NCI-H146 treated with DMSO at 0.1 percent for 48 hours (cell line): ENCODE results near the gene HIBCH.
"Not testable (repeated sequence)": the region's sequence is repeated elsewhere in the genome, so short reads cannot be mapped to it uniquely, and the experiment has no call there.

ENCODE experiments used
- DNase-seq: peaks from one replicate; lab custom pipeline; 2025; ENCODE audit not compliant: unreplicated experiment; lab: John Stamatoyannopoulos, UW

The HIBCH gene

GRCh38 chr2:190343089-190343535 is 23.5 kb upstream of the HIBCH start:
- no peak for DNase-seq

- DNase-seq = no peak
Measured at GRCh38 chr2:190342611-190343010, 23.0 kb upstream of the HIBCH start.

GRCh38 chr2:190340369-190340768 is 20.7 kb upstream of the HIBCH start:
- DNase-seq = no peak

- DNase-seq = no peak
Measured at GRCh38 chr2:190339394-190339793, 19.8 kb upstream of the HIBCH start.

- no peak for DNase-seq
Measured at GRCh38 chr2:190338453-190338852, 18.8 kb upstream of the HIBCH start.

GRCh38 chr2:190336420-190336819 is 16.8 kb upstream of the HIBCH start:
- DNase-seq = no peak

- DNase-seq = not testable (repeated sequence)
Measured at GRCh38 chr2:190335584-190335983, 16.0 kb upstream of the HIBCH start.

- DNase-seq = no peak
Measured at GRCh38 chr2:190335225-190335559, 15.6 kb upstream of the HIBCH start.

GRCh38 chr2:190334479-190335224 is 15.0 kb upstream of the HIBCH start:
- DNase-seq = no peak

GRCh38 chr2:190333928-190334327 is 14.3 kb upstream of the HIBCH start:
- DNase-seq = no peak

GRCh38 chr2:190333395-190333794 is 13.8 kb upstream of the HIBCH start:
- no peak for DNase-seq

- no peak for DNase-seq
Measured at GRCh38 chr2:190328573-190329147, 9.0 kb upstream of the HIBCH start.

- DNase-seq = no peak
Measured at GRCh38 chr2:190327867-190328572, 8.4 kb upstream of the HIBCH start.

- no peak for DNase-seq
Measured at GRCh38 chr2:190325588-190325987, 6.0 kb upstream of the HIBCH start.

- DNase-seq = no peak
Measured at GRCh38 chr2:190323406-190323805, 3.8 kb upstream of the HIBCH start.

GRCh38 chr2:190320696-190321095 is 1.1 kb upstream of the HIBCH start:
- no peak for DNase-seq

GRCh38 chr2:190318931-190319554 is 583 bp downstream of the HIBCH start:
- DNase-seq = peak; percentile 5

GRCh38 chr2:190318514-190318913 is 1.1 kb downstream of the HIBCH start:
- DNase-seq = no peak

- no peak for DNase-seq
Measured at GRCh38 chr2:190315273-190315672, 4.4 kb downstream of the HIBCH start.

GRCh38 chr2:190313880-190314279 is 5.7 kb downstream of the HIBCH start:
- no peak for DNase-seq

- not testable (repeated sequence) for DNase-seq
Measured at GRCh38 chr2:190312635-190313025, 7.0 kb downstream of the HIBCH start.
